ENCODE measurements around the gene CYP1B1.

CYP1B1 gene

GRCh38 chr2:38074764-38075506, 1.0 kb downstream of the CYP1B1 start:
- no peak for DNase-seq (ENCODE audit: low read depth)

GRCh38 chr2:38074058-38074763, 1.7 kb downstream of the CYP1B1 start:
- no peak for DNase-seq (ENCODE audit: low read depth)

DNA sequence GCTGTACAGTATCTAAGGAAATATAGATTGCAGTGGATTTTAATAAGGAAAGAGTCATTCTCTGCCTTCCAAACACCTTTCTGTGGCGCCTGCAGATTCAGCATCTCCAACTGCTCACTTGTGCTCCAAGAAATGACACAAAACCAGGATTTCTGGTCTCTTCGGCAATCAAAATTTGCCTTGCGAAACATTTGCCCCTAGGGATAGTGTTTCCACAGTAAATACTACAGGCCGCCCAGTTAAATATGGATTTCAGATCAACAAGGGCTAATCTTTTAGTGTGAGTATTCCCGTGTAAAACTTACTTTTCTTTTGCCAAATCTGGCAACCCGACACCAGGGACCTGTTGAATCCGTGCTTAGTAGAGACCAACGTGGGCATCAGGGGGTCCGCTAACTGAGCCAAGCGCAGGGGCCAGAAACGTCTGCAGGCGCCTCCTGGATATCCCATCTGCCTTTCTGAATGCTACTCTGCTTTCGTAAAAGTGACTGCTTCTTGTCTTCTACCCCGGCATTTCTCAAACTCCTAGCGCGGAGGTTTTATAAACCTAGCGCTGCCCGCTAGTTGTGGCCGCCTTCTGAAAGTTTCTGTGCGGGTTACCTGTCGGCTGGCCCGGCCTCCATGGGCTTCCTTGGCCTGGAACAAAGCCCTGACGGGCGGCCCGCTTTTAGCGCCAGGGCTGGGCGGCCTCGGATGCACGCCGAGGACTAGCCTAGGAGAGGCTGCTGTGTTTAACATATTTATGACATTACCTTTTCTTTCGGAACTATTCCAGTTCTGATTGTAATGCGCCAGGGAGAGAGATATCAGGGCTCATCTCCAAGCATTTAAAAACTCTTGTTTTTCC, 2.5 kb downstream of the CYP1B1 start:
- no peak for DNase-seq (ENCODE audit: low read depth)

- DNase-seq (ENCODE audit: low read depth) = no peak
Observed at GRCh38 chr2:38070438-38070837, 5.5 kb downstream of the CYP1B1 start.

- no peak for DNase-seq (ENCODE audit: low read depth)
Observed at GRCh38 chr2:38068234-38068633, 7.7 kb downstream of the CYP1B1 start.

DNA sequence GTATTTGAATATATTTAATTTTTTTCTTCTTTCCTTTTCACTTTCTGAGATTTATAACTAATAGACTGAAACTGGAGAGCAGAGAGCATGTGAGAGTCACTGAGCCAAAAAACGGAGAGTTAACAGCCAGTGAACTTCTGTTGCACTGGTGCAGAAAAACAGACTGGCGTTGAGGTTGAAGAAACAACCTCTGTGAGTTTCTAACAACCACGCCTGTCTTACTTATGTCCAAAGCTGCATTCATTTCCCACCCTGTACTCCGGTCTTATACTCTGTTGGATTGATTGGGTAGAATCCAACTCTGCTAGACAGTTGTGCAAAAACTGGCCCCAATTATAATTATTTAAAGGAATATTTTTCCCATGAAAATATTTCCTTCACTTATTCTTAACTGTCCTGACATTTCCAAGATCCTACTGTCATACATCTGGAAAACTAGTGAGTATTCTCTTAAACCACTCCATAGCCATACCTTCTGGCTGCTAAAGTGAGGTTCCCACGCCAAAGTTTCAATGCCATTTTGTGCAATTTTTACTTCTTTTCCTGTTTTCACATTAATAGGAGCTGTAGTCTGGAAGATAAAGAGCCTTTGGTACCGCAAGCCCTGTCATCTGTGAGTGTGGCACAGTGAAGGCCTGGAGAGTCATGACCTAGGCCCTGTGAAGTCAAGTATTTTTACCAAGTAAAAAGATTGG, 9.4 kb downstream of the CYP1B1 start:
- DNase-seq (ENCODE audit: low read depth) = no peak

DNA sequence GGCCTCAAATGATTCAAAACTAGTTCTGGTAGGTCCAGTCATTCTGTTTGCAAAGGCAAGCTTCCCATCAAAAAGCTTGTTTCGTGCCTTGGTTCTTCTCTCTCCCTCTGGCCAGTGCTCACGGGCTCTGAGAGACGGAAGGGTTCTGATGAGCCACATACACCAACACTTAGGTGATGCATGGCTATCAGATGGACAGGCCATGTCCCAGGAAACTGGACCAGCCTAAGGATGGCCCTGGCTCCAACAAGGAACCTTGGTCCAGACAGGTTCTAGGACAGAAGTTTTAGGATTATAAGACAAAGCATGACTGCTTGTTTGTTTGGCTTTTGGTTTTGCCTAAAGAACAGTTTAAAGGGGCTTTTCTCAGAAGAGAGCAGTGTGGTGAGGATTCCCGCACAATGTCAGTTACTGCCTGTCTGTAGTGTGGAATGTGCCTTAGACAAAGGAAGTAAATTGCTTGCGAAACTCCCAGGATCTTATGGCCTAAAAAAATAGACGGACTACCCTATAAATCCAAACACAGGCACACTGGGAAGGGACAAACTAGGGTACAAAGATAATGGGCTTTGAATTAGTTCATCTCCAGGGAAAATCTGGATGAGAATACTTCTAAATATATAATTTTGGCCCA, 10.3 kb downstream of the CYP1B1 start:
- no peak for DNase-seq (ENCODE audit: low read depth)

GRCh38 chr2:38064801-38065501, 11.0 kb downstream of the CYP1B1 start:
- DNase-seq (ENCODE audit: low read depth) = no peak

DNA sequence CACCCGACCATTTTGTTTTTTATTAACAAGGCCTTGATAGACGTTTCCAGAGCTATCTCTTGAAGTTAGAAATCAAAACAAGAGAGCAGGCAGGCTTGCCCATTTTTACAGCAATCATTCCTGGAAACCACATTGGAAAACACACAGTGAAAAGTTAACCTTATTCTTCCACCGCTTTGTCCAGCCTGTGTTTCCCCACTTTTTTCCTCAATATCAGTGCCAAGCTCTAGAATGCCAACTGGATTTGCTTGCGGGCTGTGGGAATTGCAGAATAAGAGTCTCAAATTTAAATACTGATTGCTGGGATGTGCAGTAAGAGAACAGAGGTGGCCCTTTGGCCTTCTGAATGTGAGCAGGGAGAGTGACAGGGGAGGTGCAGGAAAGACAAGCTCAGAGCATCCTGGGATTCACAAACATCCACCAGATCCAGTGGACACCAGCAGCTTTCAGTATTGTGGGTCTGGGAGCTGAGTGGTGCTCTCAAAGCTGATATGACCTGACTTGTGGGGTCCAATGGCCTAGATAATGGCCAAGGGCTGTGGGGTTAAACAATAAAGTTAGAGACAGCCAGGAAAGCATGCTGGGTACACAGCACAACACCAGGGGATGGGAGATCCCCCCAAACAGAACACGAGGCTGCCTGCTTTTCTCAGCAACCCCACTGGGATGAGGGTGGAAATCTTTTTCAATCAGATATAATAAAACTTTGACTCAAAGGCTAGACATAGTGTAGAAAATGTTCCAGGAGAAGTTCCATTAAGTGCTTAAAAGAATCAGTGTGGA, 15.5 kb downstream of the CYP1B1 start:
- no peak for DNase-seq (ENCODE audit: low read depth)

GRCh38 chr2:38057651-38058410, 18.1 kb downstream of the CYP1B1 start:
- no peak for DNase-seq (ENCODE audit: low read depth)

DNA sequence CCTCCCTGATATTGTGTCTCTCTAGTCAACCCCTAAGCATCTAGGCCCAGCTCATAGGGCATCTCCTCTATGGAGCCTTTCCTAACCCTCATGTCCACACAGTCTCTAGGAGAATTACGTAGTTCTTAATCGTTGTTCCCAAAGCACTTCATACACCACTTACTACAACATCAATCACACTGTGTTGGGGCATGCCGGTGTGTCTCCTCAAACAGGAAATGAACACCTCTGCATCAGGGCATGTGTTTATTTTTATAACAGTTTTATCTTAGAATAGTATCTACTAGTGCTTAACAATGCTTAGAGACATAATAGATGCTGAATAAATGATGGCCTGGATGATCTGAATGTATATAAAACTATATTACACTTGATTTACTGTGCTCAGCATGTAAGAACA, 19.7 kb downstream of the CYP1B1 start:
- no peak for DNase-seq (ENCODE audit: low read depth)

GRCh38 chr2:38045811-38046210, 30.1 kb downstream of the CYP1B1 start:
- no peak for DNase-seq (ENCODE audit: low read depth)

DNA sequence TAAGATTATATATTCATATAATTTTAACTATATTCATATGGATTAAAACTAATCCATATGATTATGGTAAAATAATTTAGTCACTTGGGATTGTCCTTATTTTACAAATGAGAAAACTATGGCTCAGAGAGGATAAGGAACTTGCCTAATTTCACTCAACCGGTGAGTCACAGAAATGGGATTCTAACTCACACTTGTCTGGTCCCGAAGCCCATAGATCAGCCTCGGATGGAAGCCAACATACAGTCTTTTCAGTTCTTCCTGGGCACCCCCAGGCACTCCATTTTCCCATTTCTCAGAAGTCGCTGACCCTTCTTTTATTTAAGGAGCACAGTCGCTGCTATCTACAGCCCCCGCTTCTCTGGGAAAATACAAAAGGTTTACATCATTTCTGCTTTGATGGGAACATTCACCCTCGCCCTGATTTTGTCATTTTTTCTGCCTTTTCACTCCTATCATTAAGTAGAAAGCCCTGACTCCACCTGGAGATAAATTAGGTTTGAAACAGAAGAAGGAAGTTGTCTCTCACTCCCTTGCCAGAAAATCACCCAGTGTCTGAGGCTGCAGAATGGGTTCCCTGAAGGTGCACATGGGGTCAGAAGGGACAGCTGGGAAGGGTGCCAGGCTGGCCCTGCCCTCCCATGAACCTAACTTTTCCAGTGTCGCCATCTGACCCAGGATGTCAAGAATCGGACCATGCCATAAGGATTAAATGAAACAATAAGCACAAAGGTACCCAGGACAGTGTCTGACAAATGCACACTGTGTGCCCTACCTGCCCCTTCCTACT, 36.6 kb downstream of the CYP1B1 start:
- DNase-seq (ENCODE audit: low read depth) = no peak

DNA sequence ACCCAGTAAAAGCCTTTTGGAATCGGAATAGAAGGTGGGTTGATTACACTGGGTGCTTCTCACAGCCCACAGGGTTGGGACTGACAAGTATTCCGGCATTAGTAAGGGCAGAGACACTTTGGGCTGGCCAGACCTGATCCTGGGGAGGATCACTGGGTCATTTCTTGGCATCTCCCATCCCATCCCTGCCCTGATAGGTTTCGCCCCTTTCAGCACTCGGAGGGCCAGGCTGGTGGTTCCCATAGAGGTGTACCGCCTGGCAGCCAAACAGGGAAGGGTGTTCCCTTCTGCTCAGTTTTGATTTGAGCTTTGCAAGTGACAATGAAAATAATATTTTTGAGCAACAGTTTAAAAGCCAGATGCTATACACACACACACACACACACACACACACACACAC, 37.3 kb downstream of the CYP1B1 start:
- no peak for DNase-seq (ENCODE audit: low read depth)

DNA sequence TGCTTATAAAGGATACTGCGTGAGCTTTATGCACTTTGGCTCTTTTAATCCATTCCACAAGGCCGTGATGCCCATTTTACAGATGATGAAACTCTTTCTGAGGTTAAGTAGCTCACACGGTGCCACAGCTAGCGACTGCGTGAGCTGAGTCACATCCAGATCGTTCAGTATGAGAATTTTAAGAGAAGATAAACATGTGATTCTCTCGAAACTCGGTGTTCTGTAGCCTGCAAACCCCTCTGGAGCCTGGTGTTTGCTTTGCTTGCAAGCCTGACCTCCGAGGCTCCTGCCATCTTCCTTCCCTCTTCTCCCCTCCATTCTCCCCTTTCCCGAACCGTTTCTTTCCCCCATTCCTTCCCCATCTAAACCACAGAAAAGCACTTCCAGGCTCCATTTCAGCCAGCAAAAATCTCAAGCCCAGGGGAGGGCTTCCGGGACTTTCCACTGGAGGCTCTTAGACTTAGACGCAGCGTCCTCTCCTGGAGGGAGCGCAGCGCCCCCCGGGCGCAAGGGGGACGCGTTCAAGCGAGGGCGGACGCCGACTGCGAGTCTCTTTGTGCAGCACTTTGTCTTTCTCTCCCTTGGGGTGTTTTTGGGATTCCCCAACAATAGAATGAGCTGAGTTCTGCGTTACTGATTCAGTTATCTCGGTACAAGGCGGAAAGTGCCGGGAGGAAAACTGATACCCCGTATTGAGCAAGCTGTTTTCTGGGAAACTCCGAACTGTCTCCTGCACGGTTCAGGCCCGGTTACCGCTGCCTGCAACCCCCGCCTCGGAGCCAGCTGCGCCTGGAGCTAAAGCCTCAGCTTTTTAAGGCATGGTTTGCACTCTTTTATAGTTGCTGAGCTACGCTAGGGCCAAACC, 38.0 kb downstream of the CYP1B1 start:
- DNase-seq (ENCODE audit: low read depth) = no peak

GRCh38 chr2:38037325-38037724, 38.6 kb downstream of the CYP1B1 start:
- no peak for DNase-seq (ENCODE audit: low read depth)

- DNase-seq (ENCODE audit: low read depth) = no peak
Observed at GRCh38 chr2:38035968-38036367, 40.0 kb downstream of the CYP1B1 start.

DNA sequence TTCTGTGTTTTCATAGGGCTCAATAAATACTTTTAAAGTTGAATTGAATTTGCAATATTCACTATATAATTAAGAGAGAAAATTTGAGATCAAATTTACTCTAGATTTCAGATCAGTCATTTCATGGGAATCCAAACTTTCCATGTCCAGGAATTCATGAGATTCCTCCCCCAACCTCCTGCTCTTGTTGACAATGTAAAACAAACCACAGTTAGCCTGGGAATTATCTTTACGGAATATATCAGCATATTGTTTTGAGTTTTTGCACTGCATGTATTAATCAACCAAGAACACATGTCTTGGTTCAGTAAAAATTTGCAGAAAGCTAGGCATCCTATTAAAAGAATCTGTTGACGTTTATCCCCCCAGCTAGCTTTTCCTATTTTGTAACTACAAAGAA, 42.3 kb downstream of the CYP1B1 start:
- no peak for DNase-seq (ENCODE audit: low read depth)

Measured in activated T-helper 9 cell treated with anti-CD3 and anti-CD28 coated beads, Interleukin-2, amount 50 U/mL, for 16 hours (primary cell).